Hematopoietic multipotent progenitor cell (in vitro differentiated cells): ENCODE measurements around the gene TCEANC. TPM values are rescaled to one million over a fixed set of nuclear protein-coding genes. Genes with fewer than 3 reads are reported as not detected.
A peak's percentile ranks its signal among the peaks of the same experiment; 100 is the strongest.
"Not testable (repeated sequence)": the region's sequence is repeated elsewhere in the genome, so short reads cannot be mapped to it uniquely, and the experiment has no call there.

Source experiments
- DNase-seq, 3 donors: peaks; one replicate each; pipeline ENCODE4 v3.0.0-alpha.2; 2011 to 2015; ENCODE audit warnings: low read depth in 2 of 3, low spot score in 2 of 3
- total RNA-seq: library from RNA; depleted of rRNA; stranded (reverse); fragments of >200 nt; gene quantifications from one replicate; pipeline ENCODE4 v1.2.3, GENCODE V29; 2012

TCEANC gene
- total RNA-seq, 1 donor = 2.2 TPM

GRCh38 chrX:13655674-13656073 lies 2.7 kb downstream of the TCEANC start:
- no peak for DNase-seq

- DNase-seq = peak in 2 of 3 donors; percentile 52 to 69
Observed at GRCh38 chrX:13658602-13659001, 5.7 kb downstream of the TCEANC start.

- peak in 1 of 3 donors; percentile 5 for DNase-seq
Observed at GRCh38 chrX:13659063-13659462, 6.1 kb downstream of the TCEANC start.

GRCh38 chrX:13661735-13662288 lies 8.9 kb downstream of the TCEANC start:
- DNase-seq = no peak

GRCh38 chrX:13662355-13662791 lies 9.4 kb downstream of the TCEANC start:
- DNase-seq = no peak

- no peak for DNase-seq
Observed at GRCh38 chrX:13664020-13664419, 11.1 kb downstream of the TCEANC start.

GRCh38 chrX:13666836-13667235 lies 13.9 kb downstream of the TCEANC start:
- DNase-seq = no peak

GRCh38 chrX:13667919-13668318 lies 15.0 kb downstream of the TCEANC start:
- no peak for DNase-seq

- peak in 2 of 3 donors; percentile 65 to 74 for DNase-seq
Observed at GRCh38 chrX:13669246-13669737, 16.4 kb downstream of the TCEANC start.

- DNase-seq = not testable (repeated sequence)
Observed at GRCh38 chrX:13669755-13670154, 16.8 kb downstream of the TCEANC start.

- no peak for DNase-seq
Observed at GRCh38 chrX:13670197-13670596, 17.3 kb downstream of the TCEANC start.

GRCh38 chrX:13673016-13673415 lies 20.1 kb downstream of the TCEANC start:
- DNase-seq = no peak

GRCh38 chrX:13676885-13677284 lies 23.9 kb downstream of the TCEANC start:
- no peak for DNase-seq

GRCh38 chrX:13679700-13680099 lies 26.8 kb downstream of the TCEANC start:
- not testable (repeated sequence) for DNase-seq

GRCh38 chrX:13681595-13681994 lies 28.7 kb downstream of the TCEANC start:
- no peak for DNase-seq

- DNase-seq = no peak
Observed at GRCh38 chrX:13684361-13684760, 31.4 kb downstream of the TCEANC start.

GRCh38 chrX:13685126-13685763 lies 32.3 kb downstream of the TCEANC start:
- DNase-seq = no peak

GRCh38 chrX:13687203-13687602 lies 34.3 kb downstream of the TCEANC start:
- DNase-seq = no peak

- DNase-seq = peak in 1 of 3 donors; percentile 22
Observed at GRCh38 chrX:13688384-13688957, 35.5 kb downstream of the TCEANC start.

GRCh38 chrX:13688958-13689740 lies 36.2 kb downstream of the TCEANC start, which contains the start of gene RAB9A:
TSS of gene RAB9A (plus strand) at chrX:13689128. CDS start at chrX:13708747, 19,619 bp downstream.
- peak; percentile 38 to 73 (median 64) for DNase-seq

GRCh38 chrX:13689741-13690211 lies 36.8 kb downstream of the TCEANC start:
- DNase-seq = peak in 1 of 3 donors; percentile 36
